ENCODE results near the gene EFNA4. TPM values are rescaled to one million over a fixed set of nuclear protein-coding genes. Genes with fewer than 3 reads are reported as not detected.

The EFNA4 gene
- total and polyA plus RNA-seq, 11 donors, result 1.1 to 4.8 (median 2.2) TPM

GRCh38 chr1:155062151-155062686 lies 1.3 kb upstream of the EFNA4 start:
- peak in 2 of 4 donors; percentile 2 for ATAC-seq
- intact Hi-C loops (cut with DNase I), result loop anchor here in 6 of 10 donors (2.0 to 5.0 kb wide), 7 partner anchors 23 to 580 kb away; partner anchors contain the start of genes PYGO2 (in 3 of the 6) and PBXIP1 (in 2 of the 6)

GRCh38 chr1:155062702-155063411 lies 683 bp upstream of the EFNA4 start:
- intact Hi-C loops (cut with DNase I), result loop anchor here in 7 of 10 donors (1.0 to 5.0 kb wide), 10 partner anchors 13 to 581 kb away; partner anchors contain the start of genes PYGO2 (in 3 of the 7) and PBXIP1 (in 2 of the 7)
- H3K27me3 ChIP-seq, result no peaks in the 10 kb centered on the region
- H3K27ac ChIP-seq, result peak overlapping the region in 1 of 12 donors; percentile 77
- H3K9me3 ChIP-seq, result no peaks in the 10 kb centered on the region
- DNase-seq (peak in 3 of 5 donors; percentile 35 to 59 (median 56)), ATAC-seq (peak in 3 of 4 donors; percentile 4 to 56 (median 35))
- peak overlapping the region; percentile 55 to 98 (median 82) for H3K4me3 ChIP-seq
- 14 to 29% (median 17%) methylated on average over 26 to 46 of the region's 46 CpGs for WGBS, 4 donors
- H3K36me3 ChIP-seq, result peaks cover 0 to 45% (median 32%) of the 10 kb centered on the region in 9 donors
- TF ChIP-seq POLR2A (IDR thresholded peaks at IDR 0.05) (no peak), CTCF (IDR thresholded peaks at IDR 0.05) (peak; percentile 34 to 71 (median 62))
- peaks cover 0 to 42% (median 25%) of the 10 kb centered on the region in 12 donors for H3K4me1 ChIP-seq

More at GRCh38 chr1:155062151-155062686, 1.3 kb upstream of the EFNA4 start:
- Histone ChIP-seq H3K4me1 (peaks cover 0 to 42% (median 25%) of the 10 kb centered on the region in 12 donors), H3K27ac (no peak overlapping the region), H3K9me3 (no peaks in the 10 kb centered on the region), H3K4me3 (peak overlapping the region in 9 of 12 donors; percentile 59 to 98 (median 84)), H3K27me3 (no peaks in the 10 kb centered on the region), H3K36me3 (peaks cover 0 to 52% (median 39%) of the 10 kb centered on the region in 9 donors)
- TF ChIP-seq CTCF (IDR thresholded peaks at IDR 0.05) (no peak), POLR2A (IDR thresholded peaks at IDR 0.05) (no peak)
- WGBS, 4 donors, result 18 to 68% (median 38%) methylated on average over 22 to 29 of the region's 29 CpGs
- peak in 1 of 5 donors; percentile 32 for DNase-seq

- H3K27me3 ChIP-seq, result no peaks in the 10 kb centered on the region
- peak overlapping the region; percentile 55 to 98 (median 82) for H3K4me3 ChIP-seq
- TF ChIP-seq POLR2A (IDR thresholded peaks at IDR 0.05) (no peak), CTCF (IDR thresholded peaks at IDR 0.05) (no peak)
- H3K4me1 ChIP-seq, result peaks cover 0 to 42% (median 25%) of the 10 kb centered on the region in 12 donors
- peak in 2 of 4 donors; percentile 4 to 5 for ATAC-seq
- H3K36me3 ChIP-seq, result peaks cover 0 to 36% (median 18%) of the 10 kb centered on the region in 9 donors
- 16 to 24% (median 17%) methylated on average over 13 to 14 of the region's 14 CpGs for WGBS, 4 donors
- no peaks in the 10 kb centered on the region for H3K9me3 ChIP-seq
- peak overlapping the region in 10 of 12 donors; percentile 56 to 84 (median 72) for H3K27ac ChIP-seq
- no peak for DNase-seq
- intact Hi-C loops (cut with DNase I), result loop anchor here in 6 of 10 donors (5.0 kb wide), 5 partner anchors 97 to 582 kb away; partner anchors contain the start of genes PYGO2 (in 3 of the 6) and PBXIP1 (in 2 of the 6)
Observed at GRCh38 chr1:155064111-155064831, 731 bp downstream of the EFNA4 start.

Measured in heart left ventricle (tissue), 16 donors.